ENCODE data around the gene ANKMY2.
"Not testable (repeated sequence)": the region's sequence is repeated elsewhere in the genome, so short reads cannot be mapped to it uniquely, and the experiment has no call there.

ANKMY2 gene

DNA sequence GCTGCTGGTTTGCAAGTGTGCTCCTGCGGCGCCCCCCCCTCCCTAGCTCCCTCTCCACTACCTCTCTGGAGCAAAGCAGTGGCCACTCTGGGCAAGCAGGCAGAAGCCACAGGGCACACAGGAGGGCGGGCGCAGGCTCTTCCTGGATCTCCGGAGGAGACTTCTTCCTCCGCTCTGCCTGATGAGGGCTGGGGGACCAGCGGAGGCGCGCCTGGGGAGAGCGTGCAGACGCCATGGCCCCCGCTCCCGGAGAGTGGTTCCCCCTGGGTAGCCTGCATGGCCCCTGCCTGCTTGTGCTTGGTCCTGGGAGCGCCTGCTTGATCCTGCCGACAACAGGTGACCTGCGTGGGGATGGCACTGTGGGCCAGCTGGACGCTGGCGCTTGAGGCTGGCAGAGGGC lies 29.0 kb downstream of the ANKMY2 start:
- no peak for DNase-seq

DNA sequence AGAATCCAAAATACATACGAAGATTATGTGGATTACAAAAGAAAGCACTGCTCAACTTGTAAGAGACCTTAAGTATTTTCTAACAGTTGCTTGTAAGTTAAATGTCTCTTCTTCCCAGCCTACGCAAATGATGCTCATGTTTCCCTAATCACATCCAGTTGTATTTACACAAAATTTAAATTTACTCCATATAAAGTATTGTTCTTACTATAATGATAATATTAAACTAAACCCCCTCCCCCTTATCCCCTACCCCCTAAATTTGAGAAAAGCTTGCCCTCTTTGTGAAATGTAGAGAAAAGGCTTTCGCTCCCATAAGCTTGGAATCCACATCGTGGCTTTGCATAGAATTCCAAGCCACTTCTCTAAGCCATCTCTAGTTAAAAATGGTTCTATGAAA lies 29.4 kb downstream of the ANKMY2 start:
- DNase-seq = no peak

DNA sequence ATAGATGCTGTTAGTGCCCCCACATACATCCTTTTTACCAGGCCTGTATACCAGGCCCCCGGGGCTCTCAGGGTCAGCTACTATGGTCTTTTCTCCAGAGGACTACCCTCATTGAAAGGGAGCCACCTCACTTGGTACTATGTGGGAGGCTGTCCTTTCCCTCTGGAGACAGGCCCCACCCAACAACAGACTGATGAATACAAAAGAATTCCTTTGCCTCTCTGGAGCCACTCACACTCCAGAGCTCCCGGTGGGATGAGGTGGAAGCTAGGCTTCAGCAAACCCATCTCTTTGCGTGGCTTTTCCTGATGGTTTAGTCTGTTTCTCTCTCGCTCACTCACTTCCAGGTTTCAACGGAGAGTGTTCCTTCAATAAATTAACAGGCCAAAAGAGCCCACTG lies 30.3 kb downstream of the ANKMY2 start:
- DNase-seq = no peak

DNA sequence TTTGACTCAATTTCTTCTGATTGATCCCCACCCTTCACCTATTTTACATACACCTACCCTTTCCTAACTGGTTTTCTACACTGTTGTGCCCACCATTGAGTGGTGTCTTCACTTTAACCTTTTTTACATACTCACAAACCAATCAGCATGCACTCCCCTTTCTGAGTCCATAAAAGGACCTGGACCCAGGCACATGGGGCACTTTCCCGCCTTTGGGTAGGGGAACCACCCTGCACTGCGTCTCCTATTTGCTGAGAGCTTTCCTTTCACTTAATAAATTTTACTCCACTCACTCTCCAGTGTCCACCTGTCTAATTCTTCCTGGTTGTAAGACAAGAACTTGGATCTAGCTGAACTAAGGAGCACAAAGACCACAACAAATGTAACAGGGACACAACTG lies 33.8 kb downstream of the ANKMY2 start:
- no peak for DNase-seq

DNA sequence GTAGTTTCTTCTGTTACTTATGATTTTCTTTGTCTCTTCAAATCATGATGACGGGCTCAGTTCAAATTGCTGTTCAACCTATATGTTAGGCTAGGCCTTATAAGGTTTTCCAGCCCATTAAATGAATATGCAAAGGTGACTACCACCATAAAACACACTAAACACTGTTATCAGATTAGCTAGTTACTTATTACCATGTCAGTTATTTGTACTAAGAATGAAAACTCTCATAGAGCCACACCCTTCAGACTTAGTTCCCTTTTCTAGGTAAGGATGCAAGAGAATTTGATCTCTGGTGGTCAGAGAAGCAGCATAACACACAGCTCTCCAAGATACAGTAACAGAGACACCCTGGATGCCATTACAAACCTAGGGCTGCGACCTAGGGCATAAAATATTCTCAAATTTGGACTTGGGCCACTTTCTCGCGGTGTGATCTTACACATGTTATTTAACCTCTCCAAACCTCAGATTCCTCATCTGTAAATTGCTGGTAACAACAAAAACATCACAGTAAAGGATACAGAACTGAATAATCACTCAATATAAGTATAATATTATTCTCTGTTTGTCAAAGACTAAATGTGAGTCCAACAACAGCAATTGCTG lies 35.6 kb downstream of the ANKMY2 start:
- DNase-seq = no peak

DNA sequence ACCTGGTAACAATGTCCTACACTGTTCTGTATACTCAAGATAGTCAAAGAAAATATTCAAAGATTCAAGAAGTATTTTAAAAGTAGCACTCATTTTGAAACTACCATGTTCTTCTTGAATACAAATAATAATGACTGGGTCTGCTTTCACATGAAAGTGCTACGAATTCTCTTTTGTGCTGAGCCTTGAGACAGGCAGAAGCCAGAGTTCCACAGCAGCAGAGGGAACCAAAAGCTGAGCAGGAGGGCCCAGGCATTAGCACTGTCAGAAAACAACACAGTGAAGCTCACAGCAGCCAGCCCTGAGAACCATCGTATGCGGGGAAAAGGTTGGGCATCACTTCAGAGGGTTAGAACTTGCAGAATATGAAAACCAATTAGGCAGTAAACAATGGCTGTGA lies 38.9 kb downstream of the ANKMY2 start:
- no peak for DNase-seq

DNA sequence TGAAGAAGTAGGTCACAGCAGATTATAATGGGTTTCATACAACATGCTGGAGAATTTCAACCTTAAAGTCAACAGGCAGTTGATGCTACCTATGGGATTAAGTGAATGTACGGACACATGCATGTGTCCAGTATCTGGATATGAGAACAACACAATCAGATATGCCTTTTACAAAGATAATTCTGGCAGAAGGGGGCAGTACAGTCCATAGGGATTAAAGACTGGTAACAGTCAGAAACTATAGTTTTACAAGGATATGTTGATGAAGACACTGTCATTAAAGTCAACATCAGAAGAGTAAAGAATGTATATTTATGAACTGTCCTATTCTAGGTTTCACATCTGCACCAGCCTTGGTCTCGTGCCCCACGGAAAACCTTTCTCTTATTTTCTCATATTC lies 41.5 kb downstream of the ANKMY2 start:
- no peak for DNase-seq

DNA sequence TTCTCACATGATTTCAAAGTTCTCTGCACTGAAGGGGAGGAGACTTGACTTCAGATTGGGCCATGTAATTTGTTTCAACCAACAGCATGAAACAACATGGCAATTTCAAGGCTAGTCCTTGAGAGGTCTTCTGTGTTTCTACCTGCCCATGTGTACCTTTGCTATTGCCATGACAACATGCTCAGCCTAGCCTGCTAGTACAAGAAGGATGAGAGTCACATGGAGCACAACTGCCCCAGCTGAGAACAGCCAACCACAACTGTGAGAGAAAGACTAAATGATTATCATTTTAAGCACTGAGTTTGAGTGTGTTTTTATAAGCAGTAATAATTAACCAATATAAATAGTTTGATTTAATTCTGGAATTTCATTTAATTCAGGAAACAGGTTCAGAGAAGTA lies 41.9 kb downstream of the ANKMY2 start:
- DNase-seq = no peak

DNA sequence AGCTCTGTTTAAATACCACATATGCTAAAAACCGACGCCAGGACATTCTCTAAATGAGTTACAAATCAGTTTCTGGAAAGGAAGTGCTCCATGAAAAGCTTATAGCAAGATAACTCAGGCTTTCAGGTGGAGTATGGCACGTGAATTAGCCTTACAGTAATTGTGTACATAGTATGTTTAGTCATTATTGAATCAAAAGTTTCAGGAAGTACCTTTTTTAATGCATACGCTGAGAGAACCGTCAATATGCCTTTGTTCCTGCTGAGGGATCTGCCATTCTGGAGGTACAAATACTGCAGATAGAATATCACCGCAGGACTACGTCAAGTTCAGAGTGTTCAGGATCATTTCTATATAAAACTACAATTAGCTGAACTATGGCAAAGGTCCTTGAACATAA lies 45.7 kb downstream of the ANKMY2 start:
- no peak for DNase-seq

DNA sequence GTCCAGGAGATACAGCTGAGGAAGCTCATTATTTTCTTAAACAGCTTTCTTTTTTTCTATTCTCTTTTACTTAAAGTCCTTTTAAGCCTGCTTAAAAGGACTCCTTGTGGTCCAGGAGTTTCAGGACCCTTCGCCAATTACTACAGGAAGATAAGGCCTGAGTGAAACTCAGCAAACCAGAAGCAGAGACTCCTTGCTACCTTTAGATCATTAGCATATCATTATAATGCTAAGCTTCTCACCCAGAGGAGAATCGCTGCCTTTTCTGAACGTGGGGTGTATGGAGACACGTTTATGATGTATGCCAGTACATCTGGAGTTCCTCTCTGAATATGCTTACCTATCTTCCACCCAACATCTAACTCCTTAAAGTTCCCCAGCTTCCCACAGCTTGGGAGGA lies 47.5 kb downstream of the ANKMY2 start:
- no peak for DNase-seq

DNA sequence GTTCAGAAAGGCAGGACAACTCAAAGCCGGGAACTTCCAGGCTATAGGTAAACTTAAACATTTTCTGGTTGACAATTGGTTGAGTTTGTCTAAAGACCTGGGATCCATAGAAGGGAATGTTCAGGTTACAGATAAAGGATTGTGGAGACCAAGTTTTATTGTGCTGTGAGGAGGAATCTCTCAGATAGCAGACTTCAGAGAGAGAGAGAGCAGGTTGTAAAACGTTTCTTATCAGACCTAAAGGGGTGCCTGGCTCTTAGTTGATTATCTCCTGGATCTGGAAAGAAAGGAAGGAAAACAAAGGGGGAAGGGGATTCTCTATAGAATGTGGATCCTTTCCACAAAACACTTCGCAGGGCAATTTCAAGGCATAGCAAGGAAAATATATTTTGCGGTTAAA lies 50.0 kb downstream of the ANKMY2 start:
- not testable (repeated sequence) for DNase-seq

DNA sequence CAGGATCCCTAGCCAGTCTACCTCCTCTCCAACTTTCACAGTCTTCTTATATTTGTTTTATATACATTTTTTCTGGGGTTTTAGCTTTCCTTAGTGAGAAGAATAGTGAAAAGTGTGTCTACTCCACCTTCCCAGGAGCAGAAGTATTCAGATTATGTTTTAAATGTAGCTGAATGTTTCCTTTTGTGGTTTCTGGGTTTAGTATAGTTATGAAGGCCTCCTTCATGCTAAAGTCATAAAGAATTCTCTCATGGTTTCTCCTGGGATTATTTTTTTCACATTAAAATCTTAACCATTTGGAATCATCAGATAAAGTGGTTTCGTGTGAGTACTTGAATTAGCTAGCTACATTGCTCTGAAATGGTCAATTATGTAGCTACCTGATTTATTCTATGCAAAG lies 50.9 kb downstream of the ANKMY2 start:
- DNase-seq = no peak

DNA sequence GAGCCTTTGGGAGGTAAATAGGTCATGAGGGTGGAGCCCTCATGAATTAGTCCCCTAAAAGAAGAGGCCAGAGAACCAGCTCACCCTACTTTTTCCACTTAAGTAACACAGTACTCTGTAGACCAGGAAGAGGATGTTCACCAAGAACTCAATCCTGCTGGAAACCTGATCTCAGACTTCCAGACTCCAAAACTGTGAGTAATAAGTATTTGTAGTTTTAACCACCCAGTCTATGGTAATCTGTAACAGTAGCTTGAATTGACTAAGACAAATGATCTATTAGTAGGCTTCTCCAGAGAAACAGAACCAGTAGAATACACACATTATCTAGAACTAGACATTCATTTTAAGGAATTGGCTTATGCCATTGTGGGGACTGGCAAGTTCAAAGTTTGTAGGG lies 51.5 kb downstream of the ANKMY2 start:
- DNase-seq = no peak

DNA sequence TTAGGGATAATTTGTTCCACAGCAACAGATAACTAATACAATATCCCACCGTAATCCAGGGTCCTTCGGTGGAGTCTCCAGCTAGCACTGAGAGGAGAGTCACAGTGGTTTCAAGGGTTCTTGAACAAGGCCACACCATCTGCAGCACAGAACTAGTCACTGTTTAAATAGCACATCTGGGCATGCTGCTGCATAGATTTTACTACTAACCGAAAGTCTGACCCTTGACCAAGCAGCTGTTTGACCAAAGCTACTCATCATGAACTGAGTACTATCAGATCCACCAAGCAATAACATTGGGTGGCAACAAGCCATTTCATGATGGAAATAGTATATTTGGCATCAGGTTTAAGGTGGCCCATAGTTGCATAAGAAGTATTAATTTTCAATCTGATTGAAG lies 53.2 kb downstream of the ANKMY2 start:
- DNase-seq = no peak

DNA sequence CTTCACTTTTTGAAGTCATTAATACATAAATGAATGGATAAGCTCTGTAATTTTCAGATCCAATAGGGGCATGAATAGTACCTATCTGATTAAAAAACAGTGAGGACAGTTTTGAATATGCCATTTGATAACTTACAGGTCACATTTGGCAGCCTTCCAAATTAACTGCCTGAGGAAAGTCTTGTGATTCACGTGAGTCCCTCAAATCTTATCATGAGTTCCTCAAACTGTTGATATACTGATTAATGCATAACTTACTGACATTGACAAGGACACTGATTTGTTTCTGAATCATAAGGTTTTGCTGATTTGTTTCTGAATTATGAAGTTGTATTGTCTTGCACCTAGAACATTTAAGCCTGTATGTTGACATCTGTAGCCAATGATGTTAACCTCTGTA lies 55.1 kb downstream of the ANKMY2 start:
- no peak for DNase-seq

DNA sequence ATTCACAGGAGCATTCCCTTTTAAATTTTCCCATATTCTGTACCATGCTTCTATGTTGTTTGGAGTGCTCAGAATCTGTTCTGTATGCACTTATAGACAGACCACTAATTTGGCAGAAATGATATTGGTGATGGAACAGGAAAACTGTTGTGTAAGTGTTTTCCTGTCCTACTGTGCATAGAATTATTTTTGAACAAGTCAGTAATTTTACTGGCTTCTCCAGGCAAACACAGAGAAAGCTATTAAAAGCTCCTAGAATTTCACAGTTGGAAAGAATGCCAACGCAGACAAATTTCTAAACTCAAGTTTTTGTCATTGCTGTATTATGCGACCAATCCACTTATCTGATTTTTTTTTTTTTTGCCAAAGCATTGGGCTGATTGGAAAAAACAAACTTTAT lies 55.7 kb downstream of the ANKMY2 start:
- no peak for DNase-seq

DNA sequence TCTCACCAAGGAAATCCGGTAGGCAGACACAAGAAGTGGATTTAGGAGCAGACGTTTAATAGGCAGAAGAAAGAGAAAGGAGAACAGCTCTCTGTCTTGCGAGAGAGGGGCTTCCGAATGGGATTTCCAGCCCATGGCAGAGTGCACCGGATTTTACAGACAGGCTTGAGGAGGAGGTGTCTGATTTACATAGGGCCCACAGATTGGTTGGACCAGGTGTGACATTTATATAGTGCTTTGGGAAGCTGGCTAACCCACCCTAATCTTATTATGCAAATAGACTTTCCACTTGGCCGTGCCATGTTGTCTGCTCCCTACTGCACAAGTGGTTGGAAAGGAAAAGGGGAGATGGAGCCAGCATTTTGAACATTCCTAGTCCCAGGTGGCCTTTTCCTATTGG lies 57.8 kb downstream of the ANKMY2 start:
- no peak for DNase-seq

DNA sequence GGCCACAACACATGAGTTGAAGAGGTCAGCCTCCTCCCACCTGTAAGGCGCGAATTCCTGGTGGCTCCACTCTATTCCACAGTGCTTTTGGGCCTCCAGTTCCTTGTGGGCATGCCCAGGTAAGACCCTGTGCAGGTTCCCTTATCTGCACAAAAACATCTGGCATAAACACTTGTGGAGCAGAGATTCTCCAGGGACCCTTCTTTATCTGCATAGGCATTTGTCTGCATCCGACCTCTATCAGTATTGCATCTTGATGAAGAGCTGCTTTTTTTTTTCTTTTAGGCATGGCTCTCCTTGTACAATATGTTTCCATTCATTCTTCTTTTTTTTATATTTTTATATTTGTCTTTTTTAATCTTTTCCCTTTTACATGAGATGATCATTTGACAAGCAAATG lies 58.4 kb downstream of the ANKMY2 start:
- no peak for DNase-seq

DNA sequence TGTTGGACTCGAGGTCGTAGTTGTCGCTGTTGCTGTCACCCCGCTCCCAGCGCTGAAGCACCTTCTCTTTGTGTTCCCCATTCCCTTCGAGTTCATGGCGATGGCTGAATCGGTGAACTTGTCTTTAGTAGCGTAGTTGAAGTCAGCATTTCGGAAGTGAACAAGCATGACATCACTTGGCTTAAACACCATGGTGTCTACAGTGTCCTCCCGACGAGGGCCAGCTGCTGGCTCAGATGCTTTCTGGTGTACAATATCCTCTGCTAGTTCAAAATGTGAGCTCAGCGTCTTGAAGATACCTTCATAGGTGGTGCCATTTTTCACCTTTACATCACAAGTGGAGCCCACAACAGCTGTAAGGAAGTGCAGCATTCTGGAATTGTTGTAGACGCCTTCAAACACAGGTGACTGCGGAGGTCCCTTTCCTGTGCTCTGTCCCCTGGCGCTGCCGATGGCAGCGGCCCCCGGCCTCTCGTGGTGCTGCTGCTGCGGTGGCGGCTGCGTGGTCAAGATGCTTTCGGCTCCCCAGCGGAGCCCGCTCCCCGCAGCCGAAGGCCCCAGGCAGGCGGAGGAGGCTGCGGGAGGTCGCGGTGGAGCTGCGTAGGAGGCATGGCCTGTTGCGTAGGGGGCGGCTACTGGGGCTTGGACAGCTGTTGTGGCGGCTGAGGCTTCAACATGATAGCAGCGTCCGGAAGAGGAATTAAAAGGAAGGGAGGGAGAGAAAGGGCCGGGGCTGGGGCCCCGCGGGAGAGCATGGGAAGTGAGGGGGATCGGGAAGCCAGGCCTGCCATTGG lies 59.3 kb downstream of the ANKMY2 start:
- no peak for DNase-seq

DNA sequence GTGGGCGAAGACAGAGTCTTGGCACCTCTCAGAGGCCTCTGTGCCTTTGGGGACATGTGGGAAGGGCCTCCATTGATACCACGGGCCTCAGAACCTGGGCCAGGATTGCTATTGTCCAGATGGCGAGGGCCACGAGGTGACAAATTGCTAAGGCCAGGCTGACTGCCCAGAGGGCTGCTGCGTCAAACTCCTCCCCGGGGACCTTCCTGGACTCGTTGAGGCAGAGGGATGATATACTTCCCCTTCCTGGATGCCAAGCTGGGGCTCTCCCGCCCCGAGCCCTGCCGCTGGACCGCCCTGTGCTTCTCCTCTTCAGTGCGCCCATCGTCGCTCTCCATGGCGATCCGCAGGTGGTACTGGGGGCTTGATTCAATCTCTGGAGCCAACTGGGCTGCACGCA lies 60.0 kb downstream of the ANKMY2 start:
- no peak for DNase-seq

DNA sequence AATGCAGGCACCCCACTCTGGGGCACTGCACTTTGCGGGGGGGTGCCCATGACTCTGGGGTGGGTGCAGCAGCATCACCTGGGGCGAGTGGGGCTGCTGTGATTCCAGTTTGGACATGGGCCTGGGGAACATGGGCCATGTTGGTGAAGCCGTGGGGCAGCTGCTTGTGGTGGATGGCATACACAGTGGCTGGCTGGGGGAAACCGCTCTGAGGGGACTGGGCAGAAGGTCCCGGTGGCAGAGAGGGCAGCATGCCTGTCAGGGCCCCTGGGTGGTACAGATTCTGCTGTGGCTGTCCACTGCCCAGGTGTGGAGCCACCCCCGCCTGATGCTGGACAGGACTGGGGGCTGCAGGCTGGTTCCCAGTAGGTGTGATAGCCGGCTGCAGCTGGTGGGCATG lies 61.7 kb downstream of the ANKMY2 start:
- DNase-seq = no peak

DNA sequence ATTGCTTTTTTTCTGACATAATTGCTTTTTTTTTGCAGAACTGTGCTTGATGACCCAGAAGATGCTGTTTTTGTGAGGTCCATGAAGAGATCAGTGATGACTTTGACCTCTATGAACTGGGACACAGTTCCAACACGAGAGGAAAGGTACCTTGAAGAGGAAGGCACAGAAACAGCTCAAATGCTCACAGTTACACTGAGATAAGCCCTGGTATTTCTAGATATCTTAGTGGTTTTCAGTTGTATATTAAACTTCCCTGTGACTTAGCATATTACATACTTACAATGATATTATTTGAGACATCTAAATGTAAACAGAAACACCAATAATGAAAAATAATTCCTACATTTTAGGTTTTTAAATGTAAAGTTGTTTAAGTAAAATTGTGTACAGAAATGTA lies 64.3 kb downstream of the ANKMY2 start:
- no peak for DNase-seq

DNA sequence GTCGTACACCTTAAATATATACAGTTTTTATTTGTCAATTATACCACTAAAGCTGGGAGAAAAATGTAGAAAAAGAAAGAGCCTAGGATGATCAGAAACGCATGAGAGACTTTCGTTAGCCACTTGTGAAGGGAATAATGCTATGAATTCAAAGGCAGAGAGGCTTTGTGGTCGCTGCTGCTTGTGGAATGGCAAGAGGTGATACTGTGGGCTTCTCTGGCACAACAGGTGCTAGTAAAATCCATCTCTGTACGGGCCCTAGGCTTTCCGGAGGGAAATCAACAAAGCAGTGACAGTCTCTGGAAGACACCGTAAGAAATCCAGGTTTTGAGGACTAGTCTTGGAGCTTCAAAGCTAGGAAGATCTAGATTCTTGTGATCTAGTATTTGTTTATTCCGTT lies 66.3 kb downstream of the ANKMY2 start:
- DNase-seq = no peak

DNA sequence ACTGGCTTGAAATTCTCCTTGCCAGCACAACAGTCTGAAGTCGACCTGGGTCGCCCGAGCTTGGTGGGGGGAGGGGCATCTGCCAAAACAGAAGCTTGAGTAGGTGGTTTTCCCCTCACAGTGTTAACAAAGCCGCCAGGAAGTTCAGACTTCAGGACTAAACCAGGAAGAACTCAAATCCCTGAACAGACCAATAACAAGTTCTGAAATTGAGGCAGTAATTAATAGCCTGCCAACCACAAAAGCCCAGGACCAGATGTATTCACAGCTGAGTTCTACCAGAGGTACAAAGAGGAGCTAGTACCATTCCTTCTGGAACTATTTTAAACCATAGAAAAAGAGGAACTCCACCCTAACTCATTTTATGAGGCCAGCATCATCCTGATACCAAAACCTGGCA lies 73.6 kb downstream of the ANKMY2 start:
- DNase-seq = no peak

DNA sequence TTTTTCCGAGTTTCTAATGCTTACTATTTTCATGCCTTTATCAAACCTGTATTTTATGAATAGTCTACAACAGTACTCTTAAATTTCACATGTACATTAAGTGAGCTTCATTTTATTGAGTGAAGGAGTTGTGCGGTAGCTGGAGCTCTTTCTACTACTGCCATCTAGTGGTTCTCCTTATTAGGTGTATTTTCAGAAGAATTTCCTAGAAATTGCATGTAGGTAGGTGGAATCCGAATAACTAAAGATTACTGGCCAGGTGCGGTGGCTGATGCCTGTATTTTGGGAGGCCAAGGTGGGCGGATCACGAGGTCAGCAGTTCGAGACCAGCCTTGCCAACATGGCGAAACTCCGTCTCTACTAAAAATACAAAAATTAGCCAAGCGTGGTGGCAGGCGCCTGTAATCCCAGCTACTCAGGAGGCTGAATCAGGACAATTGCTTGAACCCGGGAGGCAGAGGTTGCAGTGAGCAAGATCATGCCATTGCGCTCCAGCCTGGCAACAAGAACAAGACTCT lies 80.6 kb downstream of the ANKMY2 start:
- no peak for DNase-seq
